ENCODE measurements around the gene PCYT2. TPM values are rescaled to one million over a fixed set of nuclear protein-coding genes. Genes with fewer than 3 reads are reported as not detected.

Gene PCYT2
- total RNA-seq, 2 donors from 2014 or later = 23.3 to 26.1 TPM

GRCh38 chr17:81906476-81907218 is 4.6 kb downstream of the PCYT2 start:
- H3K9me3 ChIP-seq = no peaks in the 10 kb centered on the region
- H3K36me3 ChIP-seq = no peaks in the 10 kb centered on the region
- TF ChIP-seq CTCF (IDR thresholded peaks at IDR 0.05) = no peak
- H3K27ac ChIP-seq = no peak overlapping the region
- DNase-seq (ENCODE audit: low spot score) = no peak
- H3K4me3 ChIP-seq = no peak overlapping the region
- peaks cover 0 to 21% of the 10 kb centered on the region in 2 donors for H3K4me1 ChIP-seq
- H3K27me3 ChIP-seq = no peaks in the 10 kb centered on the region

- no peaks in the 10 kb centered on the region for H3K27me3 ChIP-seq
Observed at GRCh38 chr17:81905993-81906392, 5.2 kb downstream of the PCYT2 start.

GRCh38 chr17:81905424-81905875 is 5.7 kb downstream of the PCYT2 start:
- Histone ChIP-seq H3K4me1 (peaks cover 0 to 19% of the 10 kb centered on the region in 2 donors), H3K27me3 (no peaks in the 10 kb centered on the region), H3K27ac (no peak overlapping the region), H3K36me3 (peaks cover under 1% of the 10 kb centered on the region), H3K4me3 (no peak overlapping the region), H3K9me3 (no peaks in the 10 kb centered on the region)
- TF ChIP-seq CTCF (IDR thresholded peaks at IDR 0.05) = no peak
- DNase-seq (ENCODE audit: low spot score) = no peak

More at GRCh38 chr17:81905993-81906392, 5.2 kb downstream of the PCYT2 start:
- no peak for TF ChIP-seq CTCF (IDR thresholded peaks at IDR 0.05)
- Histone ChIP-seq H3K9me3 (no peaks in the 10 kb centered on the region), H3K4me1 (peaks cover 0 to 23% of the 10 kb centered on the region in 2 donors), H3K36me3 (no peaks in the 10 kb centered on the region), H3K27ac (no peak overlapping the region), H3K4me3 (no peak overlapping the region)
- no peak for DNase-seq (ENCODE audit: low spot score)

GRCh38 chr17:81904600-81905423 is 6.4 kb downstream of the PCYT2 start:
- no peaks in the 10 kb centered on the region for H3K27me3 ChIP-seq
- H3K4me1 ChIP-seq = peaks cover 0 to 12% of the 10 kb centered on the region in 2 donors
- no peak for DNase-seq (ENCODE audit: low spot score)
- H3K4me3 ChIP-seq = no peak overlapping the region
- H3K27ac ChIP-seq = no peak overlapping the region
- H3K9me3 ChIP-seq = no peaks in the 10 kb centered on the region
- no peak for TF ChIP-seq CTCF (IDR thresholded peaks at IDR 0.05)
- peaks cover 7% of the 10 kb centered on the region for H3K36me3 ChIP-seq

GRCh38 chr17:81903896-81904599 is 7.2 kb downstream of the PCYT2 start:
- Histone ChIP-seq H3K4me3 (no peak overlapping the region), H3K4me1 (peaks cover 0 to 12% of the 10 kb centered on the region in 2 donors), H3K27ac (no peak overlapping the region), H3K36me3 (peaks cover 15% of the 10 kb centered on the region), H3K27me3 (no peaks in the 10 kb centered on the region), H3K9me3 (no peaks in the 10 kb centered on the region)
- no peak for TF ChIP-seq CTCF (IDR thresholded peaks at IDR 0.05)
- no peak for DNase-seq (ENCODE audit: low spot score)
